SIG-M5 treated with dmso at 0.1 percent for 504 hours (cell line): ENCODE measurements around the gene SCAMP4.

Experiments
- DNase-seq: peaks from one replicate; lab custom pipeline; 2025; ENCODE audit not compliant: unreplicated experiment; lab: John Stamatoyannopoulos, UW

Gene SCAMP4

GRCh38 chr19:1955171-1956121 lies 50.2 kb downstream of the SCAMP4 start:
- DNase-seq: no peak

- no peak for DNase-seq
These were observed 50.9 kb downstream of the SCAMP4 start for GRCh38 chr19:1956122-1956494.

GRCh38 chr19:1956868-1957492 lies 51.8 kb downstream of the SCAMP4 start:
- no peak for DNase-seq

- no peak for DNase-seq
These were observed 52.5 kb downstream of the SCAMP4 start for GRCh38 chr19:1957562-1958248.

GRCh38 chr19:1959928-1960589 lies 54.9 kb downstream of the SCAMP4 start:
- no peak for DNase-seq

- no peak for DNase-seq
These were observed 56.0 kb downstream of the SCAMP4 start for GRCh38 chr19:1961000-1961883.

GRCh38 chr19:1962674-1963073 lies 57.5 kb downstream of the SCAMP4 start:
- no peak for DNase-seq

GRCh38 chr19:1967087-1967608 lies 61.9 kb downstream of the SCAMP4 start:
- no peak for DNase-seq

- DNase-seq: no peak
These were observed 63.3 kb downstream of the SCAMP4 start for GRCh38 chr19:1968279-1969175.

GRCh38 chr19:1969176-1970002 lies 64.2 kb downstream of the SCAMP4 start:
- no peak for DNase-seq

GRCh38 chr19:1970003-1970805 lies 65.0 kb downstream of the SCAMP4 start:
- no peak for DNase-seq

GRCh38 chr19:1970806-1971502 lies 65.8 kb downstream of the SCAMP4 start:
- DNase-seq: no peak

GRCh38 chr19:1974381-1975161 lies 69.4 kb downstream of the SCAMP4 start:
- DNase-seq: no peak

GRCh38 chr19:1975162-1975480 lies 69.9 kb downstream of the SCAMP4 start:
- no peak for DNase-seq
